ENCODE measurements around the gene HOGA1.

DNA sequence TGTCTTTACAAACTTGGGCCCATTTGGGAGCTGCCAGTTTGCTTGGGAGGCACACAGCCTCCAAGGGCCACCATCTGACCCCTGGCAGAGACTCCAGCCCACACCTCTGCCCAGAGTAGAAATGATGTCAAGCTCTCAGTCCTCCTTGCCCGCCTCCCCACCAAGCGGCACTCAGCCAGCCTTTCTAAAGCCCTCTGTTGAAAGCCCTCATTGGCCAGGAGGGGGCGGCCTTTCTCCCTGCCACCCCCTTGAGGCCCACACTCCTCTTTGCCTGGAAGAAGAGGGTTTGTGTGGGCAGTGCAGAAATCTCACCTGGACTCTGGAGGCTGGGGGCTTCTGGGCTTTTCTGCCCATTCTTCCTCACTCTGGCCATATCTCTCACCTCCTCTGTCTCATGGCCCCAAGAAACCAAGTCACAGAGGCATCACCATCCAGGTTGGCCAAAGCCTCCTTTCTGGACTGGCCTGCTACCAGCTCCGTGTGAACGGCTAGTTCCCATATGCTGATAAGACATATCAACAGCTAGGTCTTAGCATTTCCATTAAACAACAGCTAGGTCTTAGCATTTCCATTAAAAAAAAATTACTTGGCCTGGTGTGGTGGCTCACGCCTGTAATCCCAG, 49.3 kb upstream of the HOGA1 start:
- TF ChIP-seq, protein P1, sequence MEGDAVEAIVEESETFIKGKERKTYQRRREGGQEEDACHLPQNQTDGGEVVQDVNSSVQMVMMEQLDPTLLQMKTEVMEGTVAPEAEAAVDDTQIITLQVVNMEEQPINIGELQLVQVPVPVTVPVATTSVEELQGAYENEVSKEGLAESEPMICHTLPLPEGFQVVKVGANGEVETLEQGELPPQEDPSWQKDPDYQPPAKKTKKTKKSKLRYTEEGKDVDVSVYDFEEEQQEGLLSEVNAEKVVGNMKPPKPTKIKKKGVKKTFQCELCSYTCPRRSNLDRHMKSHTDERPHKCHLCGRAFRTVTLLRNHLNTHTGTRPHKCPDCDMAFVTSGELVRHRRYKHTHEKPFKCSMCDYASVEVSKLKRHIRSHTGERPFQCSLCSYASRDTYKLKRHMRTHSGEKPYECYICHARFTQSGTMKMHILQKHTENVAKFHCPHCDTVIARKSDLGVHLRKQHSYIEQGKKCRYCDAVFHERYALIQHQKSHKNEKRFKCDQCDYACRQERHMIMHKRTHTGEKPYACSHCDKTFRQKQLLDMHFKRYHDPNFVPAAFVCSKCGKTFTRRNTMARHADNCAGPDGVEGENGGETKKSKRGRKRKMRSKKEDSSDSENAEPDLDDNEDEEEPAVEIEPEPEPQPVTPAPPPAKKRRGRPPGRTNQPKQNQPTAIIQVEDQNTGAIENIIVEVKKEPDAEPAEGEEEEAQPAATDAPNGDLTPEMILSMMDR (IDR thresholded peaks at IDR 0.05), result peak in 2 of 3 experiments; percentile 25 to 27
- TF ChIP-seq POLR2A (IDR thresholded peaks at IDR 0.05), result no peak

Measured in testis (tissue), 2 donors.